ENCODE measurements around the gene FAM131A.

DNA sequence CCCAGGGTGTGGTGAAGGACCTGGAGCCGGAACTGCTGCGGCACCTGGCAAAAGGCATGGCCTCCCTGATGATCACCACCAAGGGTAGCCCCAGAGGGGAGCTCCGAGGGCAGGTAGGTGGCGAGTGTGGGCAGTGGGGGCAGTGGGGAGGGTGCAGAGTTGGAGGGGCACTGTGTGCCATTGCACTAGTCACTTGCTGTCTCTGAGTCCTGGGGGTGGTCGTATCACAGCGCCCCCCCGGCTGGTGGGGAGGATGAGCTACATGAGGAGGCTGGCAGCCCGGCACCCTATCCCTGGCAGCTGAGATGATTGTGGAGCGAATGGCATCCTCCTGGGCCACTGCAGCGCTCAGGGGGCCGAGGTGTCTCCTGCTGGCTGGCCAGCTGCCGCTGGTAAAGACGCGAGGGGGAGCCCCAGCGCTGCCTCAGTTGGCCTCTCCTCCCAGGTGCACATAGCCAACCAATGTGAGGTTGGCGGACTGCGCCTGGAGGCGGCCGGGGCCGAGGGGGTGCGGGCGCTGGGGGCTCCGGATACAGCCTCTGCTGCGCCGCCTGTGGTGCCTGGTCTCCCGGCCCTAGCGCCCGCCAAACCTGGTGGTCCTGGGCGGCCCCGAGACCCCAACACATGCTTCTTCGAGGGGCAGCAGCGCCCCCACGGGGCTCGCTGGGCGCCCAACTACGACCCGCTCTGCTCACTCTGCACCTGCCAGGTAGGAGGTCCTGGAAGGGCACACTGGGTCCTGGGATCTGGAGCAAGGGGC is 48.8 kb downstream of the FAM131A start:
- TF ChIP-seq POLR2A (IDR thresholded peaks at IDR 0.05) (no peak), CTCF (IDR thresholded peaks at IDR 0.05) (no peak), POLR2AphosphoS5 (IDR thresholded peaks at IDR 0.05; ENCODE audit: insufficient read depth in 1 of 2, low read depth in 1 of 2) (no peak)
